Suppressor macrophage (primary cell): ENCODE data around the gene HPS5.

Experiments used
- DNase-seq, 4 experiments: peaks; one replicate each; pipeline ENCODE4 v3.0.0-alpha.2; 2020 to 2022

Gene HPS5

GRCh38 chr11:18317551-18317950, 4.4 kb downstream of the HPS5 start:
- no peak for DNase-seq

GRCh38 chr11:18315893-18316292, 6.0 kb downstream of the HPS5 start:
- no peak for DNase-seq

- DNase-seq = peak; percentile 60 to 76 (median 73)
Observed at GRCh38 chr11:18314784-18315523, 7.0 kb downstream of the HPS5 start.

DNA sequence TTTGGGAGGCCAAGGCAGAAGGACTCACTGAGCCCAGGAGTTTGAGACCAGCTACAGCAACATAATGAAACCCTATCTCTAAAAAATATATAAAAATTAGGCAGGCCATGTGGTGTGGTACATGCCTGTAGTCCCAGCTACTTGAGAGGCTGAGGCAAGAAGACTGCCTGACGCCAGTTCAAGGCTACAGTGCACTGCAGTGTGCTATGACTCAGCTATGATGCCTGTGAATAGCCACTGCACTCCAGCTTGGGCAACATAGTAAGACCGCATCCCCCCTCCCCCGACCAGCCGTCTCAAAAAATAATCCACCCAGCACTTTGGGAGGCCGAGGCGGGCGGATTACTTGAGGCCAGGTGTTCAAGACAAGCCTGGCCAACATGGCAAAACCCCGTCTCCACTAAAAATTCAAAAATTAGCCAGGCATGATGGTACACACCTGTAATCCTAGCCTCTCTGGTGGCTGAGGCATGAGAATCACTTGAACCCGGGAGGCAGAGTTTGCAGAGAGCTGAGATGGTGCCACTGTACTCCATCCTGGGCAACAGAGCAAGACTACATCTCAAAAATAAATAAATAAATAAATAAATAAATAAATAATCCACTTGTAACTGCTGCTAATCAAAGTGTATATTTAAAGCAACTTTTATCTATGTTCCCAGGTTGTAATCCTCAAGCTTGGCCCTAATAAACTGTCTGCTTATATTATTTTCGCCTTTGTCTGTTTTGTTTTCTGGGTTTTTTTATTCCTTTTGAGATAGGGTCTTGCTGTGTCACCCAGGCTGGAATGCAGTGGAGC, 7.8 kb downstream of the HPS5 start:
- peak in 2 of 4 experiments; percentile 18 to 31 for DNase-seq

GRCh38 chr11:18312663-18313420, 9.1 kb downstream of the HPS5 start:
- DNase-seq = peak in 2 of 4 experiments; percentile 27 to 33

- DNase-seq = no peak
Observed at GRCh38 chr11:18312012-18312411, 9.9 kb downstream of the HPS5 start.

GRCh38 chr11:18310800-18311340, 11.1 kb downstream of the HPS5 start:
- peak; percentile 42 to 78 (median 52) for DNase-seq

GRCh38 chr11:18309691-18310090, 12.2 kb downstream of the HPS5 start:
- no peak for DNase-seq

DNA sequence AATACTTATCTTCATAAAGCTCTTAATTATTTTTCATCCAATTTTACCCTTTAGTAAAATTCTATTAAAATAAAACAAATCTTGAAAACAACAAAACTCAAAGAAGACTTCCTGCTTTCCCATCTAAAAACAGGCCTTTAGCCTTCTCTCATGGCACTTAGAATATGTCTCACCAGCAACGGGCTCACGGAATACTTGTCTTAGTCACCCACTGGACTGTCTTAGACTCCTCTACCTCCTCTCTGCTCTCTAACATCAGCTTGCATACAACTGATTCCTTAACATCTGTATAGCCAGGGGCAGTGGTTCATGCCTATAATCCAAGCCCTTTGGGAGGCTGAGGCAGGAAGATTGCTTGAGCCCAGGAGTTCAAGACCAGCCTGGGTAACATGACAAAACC, 13.7 kb downstream of the HPS5 start:
- no peak for DNase-seq

DNA sequence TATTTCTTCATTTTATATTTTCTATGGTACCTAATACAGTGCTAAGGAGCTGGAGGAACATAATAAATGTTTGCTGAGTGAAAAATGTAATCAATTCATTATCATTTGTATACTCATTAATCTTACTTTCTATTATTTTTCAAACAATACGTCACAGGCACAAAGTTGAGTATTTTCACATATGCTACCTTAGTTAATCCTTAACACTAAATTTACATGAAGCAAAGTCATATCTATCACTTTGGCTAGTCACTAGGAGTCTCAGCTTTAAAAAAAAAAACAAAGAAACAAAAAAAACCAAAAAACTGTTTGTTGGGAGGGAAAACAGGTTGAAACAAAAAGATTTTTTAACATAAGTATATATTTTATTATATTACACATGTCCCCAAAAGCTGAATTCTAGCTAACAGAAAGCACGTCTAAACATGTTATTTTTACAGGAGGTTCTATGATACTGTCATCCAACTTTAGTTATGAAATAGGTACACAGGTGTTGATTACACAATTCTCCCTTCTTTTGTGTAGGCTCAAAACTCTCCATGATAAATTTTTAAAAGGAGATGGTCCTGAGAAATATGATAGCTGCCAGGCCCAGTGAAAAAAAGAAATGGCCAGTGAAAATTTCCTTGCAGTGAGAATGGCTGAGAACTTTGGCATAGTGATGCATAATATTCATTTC, 14.3 kb downstream of the HPS5 start:
- DNase-seq = no peak

- DNase-seq = no peak
Observed at GRCh38 chr11:18304745-18305144, 17.2 kb downstream of the HPS5 start.

DNA sequence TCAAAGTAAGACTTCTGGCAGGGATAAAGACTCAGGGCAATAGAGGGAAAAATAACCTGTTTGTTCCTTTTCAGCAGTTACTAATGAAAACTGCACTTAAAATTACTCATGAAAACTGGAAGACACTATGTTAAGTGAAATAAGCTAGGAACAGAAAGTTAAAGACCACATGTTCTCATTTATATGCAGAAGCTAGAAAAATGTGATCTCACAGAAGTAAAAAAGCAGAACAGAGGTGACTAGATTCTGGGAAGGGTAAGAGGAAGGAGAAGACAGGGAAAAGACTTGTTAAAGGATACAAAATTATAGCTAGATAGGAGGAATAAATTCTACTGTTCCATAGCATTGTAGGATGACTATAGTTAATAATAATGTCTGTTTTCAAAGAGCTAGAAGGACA, 22.2 kb downstream of the HPS5 start:
- DNase-seq = peak in 3 of 4 experiments; percentile 36 to 73 (median 68)

DNA sequence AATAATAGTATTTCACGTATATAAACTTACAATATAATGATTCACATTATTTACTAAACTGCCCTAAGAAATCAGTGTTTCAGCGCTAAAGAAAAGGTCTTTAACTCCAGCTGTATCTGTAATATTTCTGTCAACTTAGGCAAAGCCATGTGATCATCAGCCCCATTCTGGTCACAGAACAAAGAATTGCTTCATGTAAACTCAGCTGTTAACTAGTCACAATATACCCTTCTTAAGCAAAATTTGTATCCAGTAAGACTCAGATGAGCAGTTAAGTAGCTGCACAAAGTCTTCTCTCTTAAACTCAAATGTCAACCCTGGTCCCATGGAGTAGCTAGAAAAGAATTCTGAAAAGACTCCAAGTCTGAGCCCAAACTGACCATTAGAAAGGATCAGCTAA, 26.6 kb downstream of the HPS5 start:
- peak in 1 of 4 experiments; percentile 30 for DNase-seq

DNA sequence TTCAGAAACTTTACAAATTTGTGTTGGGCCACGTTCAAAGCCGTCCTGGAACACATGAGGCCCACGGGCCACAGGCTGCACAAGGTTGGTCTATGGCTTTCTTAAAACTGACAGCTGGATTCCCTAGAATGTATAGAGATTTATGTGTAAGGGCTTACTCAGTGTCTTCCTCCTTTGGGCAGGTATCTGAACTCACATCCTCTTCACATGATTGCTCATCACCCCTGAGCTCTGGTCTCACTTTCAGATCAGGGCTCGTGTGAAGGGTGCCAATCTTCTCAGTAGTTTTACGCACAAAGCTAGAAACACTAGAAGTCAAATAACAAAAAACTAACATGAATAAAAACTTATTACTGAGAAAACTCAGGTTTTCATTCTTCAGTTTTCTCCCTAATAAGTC, 27.1 kb downstream of the HPS5 start:
- DNase-seq = no peak

- DNase-seq = no peak
Observed at GRCh38 chr11:18288911-18289310, 33.0 kb downstream of the HPS5 start.

- DNase-seq = no peak
Observed at GRCh38 chr11:18285841-18286240, 36.1 kb downstream of the HPS5 start.

DNA sequence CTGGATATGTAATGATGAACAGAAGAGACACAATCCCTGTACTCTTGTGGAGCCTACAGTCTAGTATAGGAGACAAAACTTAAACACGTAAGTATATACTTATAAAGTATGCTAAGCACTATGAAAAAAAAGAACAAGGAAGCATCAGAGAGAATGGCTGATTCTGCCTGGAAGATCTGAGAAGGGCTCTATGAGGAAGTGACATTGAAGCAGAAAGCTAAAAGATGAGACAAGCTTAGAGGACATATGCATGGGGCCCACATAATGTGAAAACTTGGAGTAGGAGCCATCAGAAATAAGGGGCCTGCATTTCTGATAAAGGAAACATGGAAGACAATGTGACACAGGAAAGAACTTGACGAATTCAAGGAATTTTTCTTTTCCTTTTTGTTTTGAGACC, 39.3 kb downstream of the HPS5 start:
- DNase-seq = peak in 2 of 4 experiments; percentile 17 to 48

DNA sequence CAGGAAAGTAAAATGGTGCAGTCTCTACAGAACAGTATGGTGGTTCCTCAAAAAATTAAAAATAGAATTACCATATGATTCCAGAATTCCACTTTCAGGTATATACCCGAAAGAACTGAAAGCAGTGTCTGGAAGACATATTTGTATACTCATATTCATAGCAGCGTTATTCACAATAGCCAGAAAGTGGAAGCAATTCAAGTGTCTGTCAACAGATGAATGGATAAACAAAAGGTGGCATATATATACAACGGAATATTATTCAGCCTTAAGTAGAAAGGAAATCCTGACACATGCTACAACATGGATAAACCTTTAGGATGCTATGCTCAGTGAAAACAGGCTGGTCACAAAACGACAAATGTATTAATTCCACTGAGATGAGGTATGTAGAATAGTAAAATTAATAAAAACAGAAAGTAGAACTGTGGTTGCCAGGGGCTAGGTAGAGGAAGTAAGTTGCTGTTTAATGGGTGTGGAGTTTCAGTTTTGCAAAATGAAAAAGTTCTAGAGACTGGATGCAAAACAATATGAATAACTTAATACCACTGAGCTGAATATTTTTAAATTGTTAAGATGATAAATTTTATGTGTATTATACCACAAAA, 41.4 kb downstream of the HPS5 start:
- no peak for DNase-seq

DNA sequence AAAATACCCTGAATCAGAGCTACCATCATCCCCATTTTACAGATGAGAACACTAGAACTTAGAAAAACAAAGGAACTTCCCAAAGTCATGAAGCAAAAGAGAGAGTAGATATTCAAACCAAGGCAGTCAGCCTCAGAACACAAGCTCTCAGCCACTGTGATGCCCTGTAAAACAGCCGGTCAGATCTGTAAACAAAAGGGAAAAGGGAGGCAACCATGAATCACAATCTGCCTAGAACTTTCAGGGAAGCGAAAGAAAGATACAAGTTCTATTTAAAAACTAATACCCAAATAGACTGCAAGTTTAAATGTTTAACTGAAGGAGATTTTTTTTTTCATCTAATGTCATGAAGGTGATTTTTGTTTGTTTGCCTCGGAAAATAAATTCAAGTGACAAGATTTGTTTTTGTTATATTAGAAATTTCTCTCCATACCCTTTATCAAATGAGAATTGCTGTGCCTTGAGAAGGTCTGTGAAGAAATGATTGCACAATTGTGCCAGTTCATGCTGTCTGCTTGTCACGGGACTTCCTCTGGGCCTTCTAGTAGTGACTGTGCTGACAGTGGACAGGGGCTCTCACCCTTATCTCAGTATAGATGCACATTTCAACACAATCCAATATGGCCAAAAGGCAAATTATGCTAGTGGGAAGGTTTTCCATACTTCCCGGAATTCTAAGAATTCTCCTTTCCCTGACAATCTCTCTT, 44.2 kb downstream of the HPS5 start:
- peak; percentile 70 to 92 (median 85) for DNase-seq

- no peak for DNase-seq
Observed at GRCh38 chr11:18271206-18271605, 50.7 kb downstream of the HPS5 start.

DNA sequence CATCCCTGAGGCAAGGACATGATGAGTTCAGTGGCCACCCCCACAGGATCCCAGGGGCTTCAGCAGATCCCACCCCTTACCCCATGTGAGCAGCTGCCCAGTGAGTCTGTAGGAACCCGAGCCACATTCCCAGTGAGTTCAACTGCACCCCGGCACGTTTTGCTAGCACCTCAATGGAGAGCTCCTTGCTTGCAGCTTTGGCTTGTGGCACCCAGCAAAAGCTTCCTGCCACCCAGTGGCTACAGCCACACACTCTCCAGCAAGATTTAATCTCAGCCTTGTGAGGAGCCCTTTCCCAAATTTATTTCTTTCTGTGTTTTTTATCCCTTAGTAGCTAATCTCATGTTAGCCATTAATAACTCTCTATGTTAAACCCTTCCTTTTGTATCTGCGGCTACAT, 51.8 kb downstream of the HPS5 start:
- no peak for DNase-seq
